CD14-positive monocyte (primary cell): ENCODE measurements around the gene SEMA3F. TPM values are rescaled to one million over a fixed set of nuclear protein-coding genes. Genes with fewer than 3 reads are reported as not detected.

Source experiments
- DNase-seq, 3 donors: peaks; one replicate each; pipeline ENCODE4 v3.0.0-alpha.2; 2011 to 2022
- H2AFZ ChIP-seq: 2 replicates; pipeline ENCODE4 v1.6.0; 2012; ENCODE audit warnings: mild to moderate bottlenecking, low read depth, low read length, inconsistent platforms; ENCODE audit not compliant: insufficient read depth, poor library complexity, severe bottlenecking
- H3K27ac ChIP-seq, 2 donors: 1 replicate in 1 of 2; 2 replicates in 1 of 2; pipeline ENCODE4 v1.5.1; 2012 to 2013; ENCODE audit warnings: low read length in 2 of 2, control low read depth in 1 of 2, inconsistent platforms in 1 of 2, low read depth in 1 of 2, mild to moderate bottlenecking in 1 of 2
- H3K27me3 ChIP-seq, 2 donors: one replicate each; pipeline versions ENCODE4 v1.6.0 to v1.6.1; 2011 to 2013; ENCODE audit warnings: low read length in 2 of 2; ENCODE audit not compliant: control insufficient read depth in 2 of 2, insufficient read depth in 2 of 2
- H3K36me3 ChIP-seq, 2 donors: replicated peaks in 1 of 2; 1 replicate in 1 of 2; 2 replicates in 1 of 2; pipeline versions ENCODE4 v1.5.1 to v1.6.1; 2012 to 2013; ENCODE audit warnings: low read length in 2 of 2, control low read depth in 1 of 2, inconsistent platforms in 1 of 2, mild to moderate bottlenecking in 1 of 2; ENCODE audit not compliant: insufficient read depth in 2 of 2, control insufficient read depth in 1 of 2
- H3K4me1 ChIP-seq, 2 donors: 1 replicate in 1 of 2; 2 replicates in 1 of 2; pipeline versions ENCODE4 v1.5.1 to v1.6.1; 2012 to 2013; ENCODE audit warnings: low read length in 2 of 2, control low read depth in 1 of 2, inconsistent platforms in 1 of 2, mild to moderate bottlenecking in 1 of 2, moderate library complexity in 1 of 2; ENCODE audit not compliant: insufficient read depth in 2 of 2, control insufficient read depth in 1 of 2
- H3K4me2 ChIP-seq: replicated peaks from 2 replicates; pipeline ENCODE3; 2012; ENCODE audit warnings: low read length, moderate library complexity, mild to moderate bottlenecking; ENCODE audit not compliant: poor library complexity, severe bottlenecking; ENCODE audit errors: extremely low read depth
- H3K4me3 ChIP-seq, 3 experiments: fragments of 200-600 bp in 1 of 3; sonication (generic) in 1 of 3; replicated peaks in 1 of 3; 1 replicate in 2 of 3; 2 replicates in 1 of 3; pipeline ENCODE4 v1.5.1; 2011 to 2013; ENCODE audit warnings: low read length in 3 of 3, mild to moderate bottlenecking in 3 of 3, control low read depth in 2 of 3, low read depth in 2 of 3, inconsistent platforms in 1 of 3, moderate library complexity in 1 of 3
- H3K79me2 ChIP-seq: 2 replicates; pipeline ENCODE4 v1.6.0; 2012; ENCODE audit warnings: mild to moderate bottlenecking, control low read depth, inconsistent platforms, low read length, moderate library complexity; ENCODE audit not compliant: insufficient read depth
- H3K9ac ChIP-seq: 2 replicates; pipeline ENCODE4 v1.6.0; 2017; ENCODE audit warnings: low read length, mild to moderate bottlenecking; ENCODE audit not compliant: insufficient read depth, poor library complexity, severe bottlenecking
- H3K9me3 ChIP-seq, 2 donors: replicated peaks in 1 of 2; 1 replicate in 1 of 2; 2 replicates in 1 of 2; pipeline versions ENCODE4 v1.5.1 to v1.6.1; 2012 to 2013; ENCODE audit warnings: low read length in 2 of 2, control low read depth in 1 of 2; ENCODE audit not compliant: control insufficient read depth in 1 of 2, insufficient read depth in 1 of 2
- H4K20me1 ChIP-seq: 2 replicates; pipeline ENCODE4 v1.6.0; 2012; ENCODE audit warnings: mild to moderate bottlenecking, low read length, control low read depth, moderate library complexity; ENCODE audit not compliant: insufficient read depth
- H3K27ac Mint-ChIP-seq, 7 donors: one replicate each; pipeline ENCODE4 v1.8.0; 2020; ENCODE audit warnings: mild to moderate bottlenecking in 7 of 7, mixed read lengths in 7 of 7, moderate library complexity in 6 of 7, inconsistent platforms in 2 of 7
- H3K27me3 Mint-ChIP-seq, 3 donors: one replicate each; pipeline ENCODE4 v1.8.0; 2021 to 2022; ENCODE audit warnings: low read depth in 3 of 3, mild to moderate bottlenecking in 3 of 3, mixed read lengths in 3 of 3, moderate library complexity in 3 of 3, inconsistent platforms in 1 of 3
- H3K36me3 Mint-ChIP-seq, 2 donors: one replicate each; pipeline ENCODE4 v1.8.0; 2020; ENCODE audit warnings: mixed read lengths in 2 of 2, inconsistent platforms in 1 of 2, mild to moderate bottlenecking in 1 of 2
- H3K4me1 Mint-ChIP-seq: one replicate; pipeline ENCODE4 v1.8.0; 2020; ENCODE audit warnings: mild to moderate bottlenecking, mixed read lengths
- H3K4me3 Mint-ChIP-seq, 2 donors: one replicate each; pipeline ENCODE4 v1.8.0; 2020; ENCODE audit warnings: mild to moderate bottlenecking in 2 of 2, mixed read lengths in 2 of 2, moderate library complexity in 1 of 2
- H3K9me3 Mint-ChIP-seq, 7 donors: one replicate each; pipeline ENCODE4 v1.8.0; 2020 to 2022; ENCODE audit warnings: mixed read lengths in 7 of 7, mild to moderate bottlenecking in 6 of 7, moderate library complexity in 6 of 7, inconsistent platforms in 2 of 7
- CTCF ChIP-seq: fragments of 200-600 bp; IDR thresholded peaks from one replicate; pipeline ENCODE4 v1.8.0; 2022; ENCODE audit warnings: antibody characterized with exemption, mild to moderate bottlenecking
- WGBS: methylation state at CpG from one replicate; pipeline ENCODE4 v1.1.5; 2013; ENCODE audit warnings: missing lambda C conversion rate; ENCODE audit not compliant: insufficient coverage; 5-methylcytosine and 5-hydroxymethylcytosine counted together
- intact Hi-C, 2 donors: fragments of 100-400 bp; cut with micrococcal nuclease; formaldehyde crosslinking; loops; one replicate each; pipeline versions ENCODE4 v1.15.0 to v1.15.1; 2023
- polyA plus RNA-seq, 3 donors: library from polyadenylated mRNA; depleted of rRNA in 1 of 3; unstranded in 2 of 3; stranded (reverse) in 1 of 3; fragments of 300-500 nt in 2 of 3; fragments of >200 nt in 1 of 3; fragmentation: Illumina TruSeq in 2 of 3; gene quantifications; 1 replicate in 2 of 3; 2 replicates in 1 of 3; pipeline ENCODE4 v1.2.3, GENCODE V29; 2012 to 2021

SEMA3F gene
- polyA plus RNA-seq, 3 donors: 0.01 TPM; not detected in 2

GRCh38 chr3:50214824-50215223 lies 59.7 kb downstream of the SEMA3F start:
- WGBS: 87% methylated on average over 8 of the region's 10 CpGs
- Histone ChIP-seq H3K4me1 (no peaks in the 10 kb centered on the region), H3K9ac (no peak overlapping the region), H4K20me1 (no peaks in the 10 kb centered on the region), H3K27me3 (no peaks in the 10 kb centered on the region), H2AFZ (no peak overlapping the region), H3K9me3 (no peaks in the 10 kb centered on the region), H3K4me2 (no peak overlapping the region), H3K4me3 (no peak overlapping the region), H3K79me2 (no peaks in the 10 kb centered on the region), H3K36me3 (no peaks in the 10 kb centered on the region), H3K27ac (no peak overlapping the region)
- H3K27me3 Mint-ChIP-seq: peaks cover 6 to 15% (median 8%) of the 10 kb centered on the region in 3 donors
- intact Hi-C loops: no loop called here
- no peak for DNase-seq
- no peaks in the 10 kb centered on the region for H3K36me3 Mint-ChIP-seq
- no peak overlapping the region for H3K4me3 Mint-ChIP-seq
- no peak for TF ChIP-seq CTCF
- no peaks in the 10 kb centered on the region for H3K4me1 Mint-ChIP-seq
- H3K27ac Mint-ChIP-seq: no peak overlapping the region
- no peaks in the 10 kb centered on the region for H3K9me3 Mint-ChIP-seq

- Mint-ChIP-seq H3K36me3 (no peaks in the 10 kb centered on the region), H3K27me3 (peaks cover 4 to 11% (median 8%) of the 10 kb centered on the region in 3 donors), H3K4me1 (no peaks in the 10 kb centered on the region), H3K9me3 (no peaks in the 10 kb centered on the region), H3K4me3 (no peak overlapping the region), H3K27ac (no peak overlapping the region)
- intact Hi-C loops: no loop called here
- no peak for TF ChIP-seq CTCF
- DNase-seq: no peak
- H3K9me3 ChIP-seq: no peaks in the 10 kb centered on the region
- H3K79me2 ChIP-seq: no peaks in the 10 kb centered on the region
- H2AFZ ChIP-seq: no peak overlapping the region
- no peak overlapping the region for H3K9ac ChIP-seq
- no peak overlapping the region for H3K4me3 ChIP-seq
- 93% methylated on average over 4 of the region's 9 CpGs for WGBS
- no peaks in the 10 kb centered on the region for H4K20me1 ChIP-seq
- H3K4me2 ChIP-seq: no peak overlapping the region
- no peaks in the 10 kb centered on the region for H3K27me3 ChIP-seq
- no peak overlapping the region for H3K27ac ChIP-seq
- H3K36me3 ChIP-seq: no peaks in the 10 kb centered on the region
- H3K4me1 ChIP-seq: no peaks in the 10 kb centered on the region
Measured at GRCh38 chr3:50215529-50215928, 60.4 kb downstream of the SEMA3F start.
